Frontal cortex (tissue), 4 donors: Measurements from ENCODE around the gene P3H4. TPM values are rescaled to one million over a fixed set of nuclear protein-coding genes. Genes with fewer than 3 reads are reported as not detected.
"Not testable (repeated sequence)": the region's sequence is repeated elsewhere in the genome, so short reads cannot be mapped to it uniquely, and the experiment has no call there.

ENCODE experiments used
- DNase-seq, 2 donors: peaks; one replicate each; pipeline ENCODE4 v3.0.0; 2012; ENCODE audit warnings: low spot score in 2 of 2
- FAIRE-seq: peaks from 2 replicates; lab custom pipeline; 2012; peaks lifted over from hg19 to GRCh38; lab: Jason Lieb, UNC
- total RNA-seq: library from RNA; depleted of rRNA; stranded (reverse); fragments of >200 nt; gene quantifications from one replicate; pipeline ENCODE4 v1.2.3, GENCODE V29; 2014
- donor health status: control.
- donor health status: control.
- donor health status: control.

Gene P3H4
- total RNA-seq, 1 donor from 2014 or later, result 10.2 TPM

DNA sequence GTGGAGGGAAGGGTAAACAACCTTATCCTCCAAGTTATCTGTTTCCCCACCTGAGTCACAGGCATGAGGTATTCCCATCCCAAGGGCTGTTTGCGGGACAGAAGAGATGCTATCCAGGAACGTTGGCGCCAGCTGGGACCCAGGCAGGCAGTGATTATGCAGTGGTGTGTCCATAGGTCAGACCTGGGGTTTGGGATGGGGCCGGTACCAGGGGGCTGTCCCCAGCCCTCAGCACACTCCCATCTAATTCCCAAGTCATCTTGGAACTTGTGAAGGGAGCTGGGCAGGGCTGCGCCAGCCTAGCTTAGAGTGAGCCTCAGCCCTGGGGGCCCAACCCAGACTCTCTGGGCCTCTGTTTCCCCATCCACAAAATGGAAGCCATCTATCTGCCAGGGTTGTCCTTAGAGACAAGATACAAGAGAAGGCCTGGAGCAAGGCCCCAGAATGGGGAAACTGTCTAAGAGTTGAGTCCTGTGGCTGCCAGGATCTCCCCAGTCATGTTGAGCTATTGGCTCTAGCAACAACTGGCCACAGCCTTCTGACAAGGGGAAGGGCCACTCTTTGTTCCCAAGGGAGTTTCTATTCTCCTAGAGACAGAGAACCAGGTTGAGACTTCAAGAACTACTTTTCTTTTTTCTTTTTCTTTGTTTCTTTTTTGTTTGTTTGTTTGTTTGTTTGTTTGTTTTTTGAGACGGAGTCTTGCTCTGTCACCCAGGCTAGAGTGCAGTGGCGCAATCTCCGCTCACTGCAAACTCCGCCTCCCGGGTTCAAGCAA, 15.4 kb downstream of the P3H4 start:
- DNase-seq (no peak), FAIRE-seq (no peak)

DNA sequence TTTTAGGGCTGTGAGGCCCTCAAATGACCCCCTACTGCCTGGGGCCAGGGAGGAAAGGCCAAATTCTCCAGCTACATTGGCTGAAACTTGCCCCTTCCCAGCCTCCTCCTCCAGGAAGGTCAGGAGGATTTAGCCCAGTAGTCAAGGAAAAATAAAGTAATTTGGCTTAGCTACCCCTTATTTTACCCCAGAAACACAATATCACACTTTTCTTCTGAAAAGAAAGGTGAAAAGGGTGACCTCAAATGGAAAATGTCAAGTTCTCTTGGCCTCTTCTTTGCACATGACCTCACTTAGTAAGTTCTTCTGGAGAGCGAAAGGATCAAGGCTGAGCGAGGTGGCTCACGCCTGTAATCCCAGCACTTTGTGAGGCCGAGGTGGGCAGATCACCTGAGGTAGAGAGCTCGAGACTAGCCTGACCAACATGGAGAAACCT, 17.2 kb downstream of the P3H4 start:
- no peak for DNase-seq
- no peak for FAIRE-seq

- DNase-seq, result no peak
These were observed 17.8 kb downstream of the P3H4 start for GRCh38 chr17:41793784-41794539.

DNA sequence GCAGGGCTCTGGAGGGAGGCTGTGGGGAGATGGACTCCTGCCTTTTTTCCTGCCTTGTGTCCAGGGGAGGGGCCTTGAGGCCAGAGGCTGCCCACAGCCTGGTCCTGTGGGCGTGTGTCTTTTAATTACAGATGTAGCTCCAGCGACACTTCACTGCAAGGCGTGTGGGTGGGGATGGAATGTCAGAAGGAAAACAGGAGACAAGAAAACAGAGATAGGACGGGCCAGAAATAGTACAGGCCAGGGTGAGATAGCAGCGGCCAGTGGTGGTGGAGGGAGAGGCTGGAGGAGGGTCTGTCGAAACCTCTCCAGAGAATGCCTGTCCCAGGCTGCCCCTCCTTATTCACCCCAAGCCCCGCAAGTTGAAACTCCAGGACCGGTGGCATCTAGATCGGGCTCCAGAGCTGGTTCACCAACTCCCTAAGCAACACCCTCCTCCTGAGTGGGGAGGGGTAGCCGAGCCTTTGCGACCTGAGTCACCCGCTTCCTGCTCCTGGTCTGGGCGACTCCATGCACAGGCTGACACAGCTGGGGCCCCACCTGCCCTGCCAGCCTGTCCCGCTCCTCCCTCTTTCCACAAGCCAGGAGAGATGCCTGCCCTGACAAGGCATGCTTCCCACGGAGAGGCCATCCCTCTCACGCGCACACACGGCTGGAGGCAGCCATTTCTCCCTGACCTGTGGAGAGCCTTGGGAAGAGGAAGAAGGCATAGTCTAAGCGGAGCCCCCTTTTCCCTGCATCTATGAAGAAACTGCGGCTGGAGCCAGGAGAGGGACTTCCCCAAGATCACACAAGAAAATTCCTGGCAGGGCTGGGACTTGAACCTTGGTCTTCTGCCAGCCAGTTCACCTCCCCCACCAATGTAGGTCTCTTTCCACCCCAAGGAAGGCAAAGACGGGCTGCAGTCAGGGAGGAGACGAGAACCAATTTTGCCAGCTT, 18.6 kb downstream of the P3H4 start:
- DNase-seq (no peak), FAIRE-seq (no peak)

More at GRCh38 chr17:41793784-41794539, 17.8 kb downstream of the P3H4 start:
- FAIRE-seq, result no peak

DNA sequence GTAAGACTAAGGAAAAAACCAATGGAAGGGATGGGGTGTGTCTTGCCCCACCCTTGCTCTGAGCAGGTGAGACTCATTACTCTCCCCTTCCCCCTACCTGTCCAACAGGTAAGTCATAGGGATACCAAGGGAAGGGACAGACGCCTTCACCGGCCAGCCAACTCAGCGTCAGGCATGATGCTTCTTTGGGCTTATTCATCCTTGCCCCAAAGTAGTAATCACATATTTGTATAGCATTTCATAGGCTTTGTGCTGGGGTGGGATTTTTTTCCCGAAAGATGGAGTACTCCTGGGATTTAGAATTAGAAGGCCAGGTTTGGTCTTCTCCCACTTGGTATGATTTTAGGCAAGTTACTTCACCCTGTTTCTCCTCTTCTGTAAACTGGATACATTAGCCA, 24.7 kb downstream of the P3H4 start:
- DNase-seq, result no peak

DNA sequence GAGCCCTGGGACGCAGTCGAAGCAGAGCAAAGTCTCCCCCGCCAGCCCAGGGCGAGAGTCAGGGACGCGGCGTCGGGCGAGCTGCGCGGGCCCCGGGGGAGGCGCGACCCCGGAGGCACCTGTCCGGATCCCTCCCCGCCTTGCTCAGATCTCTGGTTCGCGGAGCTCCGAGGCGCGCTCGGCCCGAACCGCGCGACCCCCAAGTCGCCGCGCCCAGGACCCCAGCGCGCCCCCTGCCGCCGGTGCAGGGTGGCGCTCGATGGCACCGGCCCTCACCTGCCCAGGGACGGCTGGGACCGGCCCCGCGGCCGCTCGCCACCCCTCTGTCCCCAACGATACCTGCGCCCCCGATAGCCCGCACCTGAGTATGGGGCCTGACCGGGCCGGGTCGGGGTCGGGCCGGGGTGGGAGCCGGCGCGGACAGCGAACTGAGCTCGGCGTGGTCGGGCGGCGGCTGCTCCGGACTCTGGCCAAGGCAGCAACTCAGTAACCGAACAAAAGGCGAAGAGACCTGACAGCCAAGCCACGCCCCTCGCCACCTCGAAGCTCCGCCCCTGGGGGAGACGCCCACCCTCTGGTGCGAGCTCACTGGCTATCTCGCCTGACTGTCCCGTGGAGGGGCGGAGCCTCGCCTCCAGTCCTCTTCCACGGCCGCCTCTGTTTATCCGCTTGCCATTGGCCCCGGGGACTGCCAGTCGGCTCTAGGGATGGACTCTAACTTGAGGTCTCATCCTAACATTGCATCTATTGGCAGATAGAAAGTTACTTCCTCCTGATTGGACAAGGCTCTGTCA, 25.3 kb downstream of the P3H4 start, which contains the start of gene JUP:
Gene JUP, minus strand, starts transcription at position 485 of the 794 bp plus-strand sequence. CDS start 14,857 bp downstream, outside the sequence.
- DNase-seq (peak; percentile 98 to 99), FAIRE-seq (peak; percentile 97)

More for the DNA sequence above, 24.7 kb downstream of the P3H4 start:
- no peak for FAIRE-seq

DNA sequence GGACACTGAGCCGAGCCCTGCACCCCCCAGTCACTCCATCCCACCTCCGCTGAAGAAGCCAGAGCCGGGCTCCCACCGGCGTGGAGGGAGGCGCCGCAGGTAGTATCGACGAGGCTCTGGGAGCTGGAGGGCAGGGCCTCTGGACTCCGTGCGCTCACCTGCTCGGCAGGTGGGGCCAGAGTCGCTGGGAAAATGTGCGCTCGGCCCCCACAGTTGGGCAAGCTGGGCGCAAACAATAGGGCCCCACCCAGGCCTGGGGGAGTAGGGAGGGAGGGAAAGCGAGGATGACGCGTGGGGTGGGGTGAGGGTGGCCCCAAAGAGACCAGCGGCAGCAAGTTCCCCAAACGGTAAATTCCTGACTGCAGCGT, 25.9 kb downstream of the P3H4 start:
- FAIRE-seq, result no peak
- no peak for DNase-seq

- no peak for FAIRE-seq
These were observed 26.5 kb downstream of the P3H4 start for GRCh38 chr17:41785091-41785858.

DNA sequence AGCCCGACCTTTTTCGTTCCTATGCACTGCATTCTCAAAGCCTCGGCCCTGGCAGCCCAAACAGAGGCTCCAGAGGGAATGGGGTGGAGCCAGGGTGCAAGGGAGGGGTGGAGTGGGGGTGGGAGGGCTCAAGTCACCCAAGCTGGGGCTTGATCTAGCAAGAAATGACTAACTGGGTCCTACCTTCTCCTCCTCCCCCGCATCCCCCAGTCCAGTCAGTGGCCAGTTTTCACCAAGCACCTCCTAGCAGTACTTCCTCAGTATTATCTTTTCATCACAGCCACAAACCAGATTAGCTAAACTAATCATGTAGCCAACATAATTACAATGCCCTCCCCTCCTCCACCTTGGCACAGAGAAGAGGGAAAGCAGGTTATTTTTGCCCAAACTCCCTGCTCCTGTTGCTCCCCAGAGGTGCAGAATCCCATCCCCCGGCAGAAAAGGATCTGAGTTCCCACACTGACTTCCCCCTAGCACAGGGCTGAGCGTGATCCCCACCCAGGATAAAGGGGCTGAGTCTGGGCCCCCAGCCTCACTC, 27.5 kb downstream of the P3H4 start:
- FAIRE-seq (no peak), DNase-seq (no peak)

More at GRCh38 chr17:41785091-41785858, 26.5 kb downstream of the P3H4 start:
- no peak for DNase-seq

DNA sequence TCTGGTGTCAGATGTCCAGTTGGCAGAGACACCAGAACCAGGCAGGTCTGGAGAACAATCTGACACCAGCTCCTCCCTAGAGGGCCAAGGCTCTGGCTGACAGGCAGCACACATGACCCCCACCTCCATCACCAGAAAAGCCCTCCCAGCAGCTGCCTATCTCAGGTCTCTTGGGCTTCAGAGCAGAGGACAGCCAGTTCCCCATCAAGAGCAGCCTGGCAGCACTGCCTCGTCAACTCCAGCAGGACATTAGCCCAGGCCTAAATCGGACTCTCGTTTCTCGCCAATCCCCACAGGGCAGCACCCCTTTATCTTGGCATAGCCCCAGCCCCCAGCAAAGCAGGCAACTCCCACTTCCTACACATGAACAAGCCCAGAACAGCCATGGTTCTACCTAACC, 29.6 kb downstream of the P3H4 start:
- no peak for DNase-seq
- no peak for FAIRE-seq

DNA sequence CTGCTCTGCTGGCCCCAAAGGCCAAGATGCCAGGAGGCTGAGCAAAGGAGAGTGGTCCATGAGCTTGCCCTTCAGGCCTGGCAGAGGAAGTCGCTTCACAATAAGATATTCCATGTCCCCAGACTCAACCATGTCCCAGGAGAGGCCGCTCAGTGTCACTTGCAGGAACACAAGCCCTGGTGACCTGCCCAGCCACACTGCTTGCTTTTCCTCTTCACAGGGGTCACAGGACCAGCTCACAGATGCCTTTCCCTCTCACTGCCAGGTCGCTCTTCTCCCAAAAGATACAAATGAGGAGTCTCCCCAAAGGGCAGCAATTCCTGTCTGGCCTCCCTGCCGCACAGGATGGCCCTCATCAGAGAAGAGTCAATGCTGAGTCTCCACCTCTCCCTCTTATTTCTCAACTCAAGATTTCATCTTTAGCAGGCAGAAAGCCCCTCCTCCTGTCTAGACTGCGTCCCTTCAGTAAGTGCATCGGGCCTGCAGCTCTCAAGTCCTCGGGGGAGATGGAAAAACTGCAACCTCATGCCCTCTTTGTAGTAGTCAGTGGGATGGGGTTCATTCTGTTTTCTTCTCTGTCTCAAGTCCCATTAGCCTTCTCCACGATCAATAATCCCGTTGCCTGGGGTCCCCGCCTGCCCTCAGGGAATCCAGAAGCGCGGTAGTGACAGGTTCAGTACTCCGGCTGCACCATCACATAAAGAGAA, 30.2 kb downstream of the P3H4 start:
- FAIRE-seq, result no peak

GRCh38 chr17:41779954-41780353, 31.8 kb downstream of the P3H4 start:
- no peak for DNase-seq
- no peak for FAIRE-seq

More for the DNA sequence above, 30.2 kb downstream of the P3H4 start:
- no peak for DNase-seq

GRCh38 chr17:41777574-41778188, 34.1 kb downstream of the P3H4 start:
- DNase-seq (peak; percentile 47 to 70), FAIRE-seq (no peak)

DNA sequence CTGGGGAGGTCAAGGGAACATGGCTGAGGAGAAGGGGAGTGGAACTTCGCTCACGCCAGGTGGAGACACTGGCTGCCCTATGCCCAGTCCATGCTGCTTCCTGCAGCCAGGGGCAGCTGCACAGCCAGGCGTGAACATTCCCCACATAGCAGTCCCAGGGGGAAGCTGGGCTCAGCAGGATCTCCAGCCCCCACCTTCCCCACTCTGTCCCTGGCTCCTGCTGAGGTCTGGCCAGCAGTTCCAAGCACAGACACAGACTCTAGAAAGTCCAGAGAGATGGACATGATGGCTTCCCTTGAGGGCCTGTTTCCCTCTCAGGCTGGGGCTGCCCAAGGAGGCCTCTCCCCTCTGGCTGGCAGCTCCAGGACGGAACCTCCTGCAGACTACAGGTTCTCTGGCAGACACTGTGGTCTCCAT, 34.6 kb downstream of the P3H4 start:
- no peak for FAIRE-seq
- DNase-seq, result no peak

GRCh38 chr17:41776262-41776900, 35.4 kb downstream of the P3H4 start:
- DNase-seq, FAIRE-seq: not testable (repeated sequence)

GRCh38 chr17:41775394-41776226, 36.1 kb downstream of the P3H4 start:
- FAIRE-seq, result no peak
- peak; percentile 62 to 74 for DNase-seq
